Subcutaneous adipose tissue (tissue), 4 donors: ENCODE measurements around the gene AQP3. TPM values are rescaled to one million over a fixed set of nuclear protein-coding genes. Genes with fewer than 3 reads are reported as not detected.
"Not testable (repeated sequence)": the region's sequence is repeated elsewhere in the genome, so short reads cannot be mapped to it uniquely, and the experiment has no call there.

Experiments used
- small RNA-seq: library from RNA; depleted of rRNA; stranded (forward); fragments of <200 nt; gene quantifications from one replicate; pipeline ENCODE3, GENCODE V24; 2016
- total RNA-seq, 4 donors: library from RNA; depleted of rRNA; stranded (reverse); fragments of >200 nt; gene quantifications; one replicate each; pipeline ENCODE4 v1.1.0, GENCODE V29; 2016
- TF ChIP-seq, protein P1 (sequence below): fragments of 450-650 bp; IDR thresholded peaks from one replicate; pipeline ENCODE4 v1.5.1; 2016; ENCODE audit warnings: low read depth, mild to moderate bottlenecking, control low read depth, antibody characterized with exemption, moderate library complexity

The AQP3 gene
- total RNA-seq, 4 donors from 2014 or later, result 2.1 to 38.1 (median 10.2) TPM

DNA sequence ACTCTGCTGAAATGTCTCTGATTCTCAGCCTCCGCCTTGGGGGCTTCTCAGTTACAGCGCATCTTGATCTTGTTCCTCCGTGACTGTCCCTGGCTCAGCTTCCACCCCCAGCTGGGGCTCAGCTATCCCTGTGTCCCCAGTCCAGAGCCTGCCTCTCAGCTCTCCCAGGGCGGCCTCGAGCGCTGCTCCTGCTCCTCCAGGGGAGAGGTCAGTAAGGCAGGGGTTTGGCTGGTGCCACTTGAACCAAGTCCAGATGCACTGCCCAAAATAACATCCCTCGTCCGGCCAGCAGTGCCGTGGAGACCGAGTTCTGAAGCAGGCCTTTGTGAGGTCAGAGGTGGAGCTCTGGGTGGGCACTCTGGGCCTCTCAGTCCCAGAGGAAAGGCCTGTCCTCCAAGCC, 45.0 kb downstream of the AQP3 start, which contains the start of gene AQP7:
Gene AQP7 (minus strand): TSS at position 198 of the 400 bp plus-strand sequence. CDS start 1,306 bp downstream, outside the sequence.
- TF ChIP-seq, protein P1, sequence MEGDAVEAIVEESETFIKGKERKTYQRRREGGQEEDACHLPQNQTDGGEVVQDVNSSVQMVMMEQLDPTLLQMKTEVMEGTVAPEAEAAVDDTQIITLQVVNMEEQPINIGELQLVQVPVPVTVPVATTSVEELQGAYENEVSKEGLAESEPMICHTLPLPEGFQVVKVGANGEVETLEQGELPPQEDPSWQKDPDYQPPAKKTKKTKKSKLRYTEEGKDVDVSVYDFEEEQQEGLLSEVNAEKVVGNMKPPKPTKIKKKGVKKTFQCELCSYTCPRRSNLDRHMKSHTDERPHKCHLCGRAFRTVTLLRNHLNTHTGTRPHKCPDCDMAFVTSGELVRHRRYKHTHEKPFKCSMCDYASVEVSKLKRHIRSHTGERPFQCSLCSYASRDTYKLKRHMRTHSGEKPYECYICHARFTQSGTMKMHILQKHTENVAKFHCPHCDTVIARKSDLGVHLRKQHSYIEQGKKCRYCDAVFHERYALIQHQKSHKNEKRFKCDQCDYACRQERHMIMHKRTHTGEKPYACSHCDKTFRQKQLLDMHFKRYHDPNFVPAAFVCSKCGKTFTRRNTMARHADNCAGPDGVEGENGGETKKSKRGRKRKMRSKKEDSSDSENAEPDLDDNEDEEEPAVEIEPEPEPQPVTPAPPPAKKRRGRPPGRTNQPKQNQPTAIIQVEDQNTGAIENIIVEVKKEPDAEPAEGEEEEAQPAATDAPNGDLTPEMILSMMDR, result not testable (repeated sequence)

DNA sequence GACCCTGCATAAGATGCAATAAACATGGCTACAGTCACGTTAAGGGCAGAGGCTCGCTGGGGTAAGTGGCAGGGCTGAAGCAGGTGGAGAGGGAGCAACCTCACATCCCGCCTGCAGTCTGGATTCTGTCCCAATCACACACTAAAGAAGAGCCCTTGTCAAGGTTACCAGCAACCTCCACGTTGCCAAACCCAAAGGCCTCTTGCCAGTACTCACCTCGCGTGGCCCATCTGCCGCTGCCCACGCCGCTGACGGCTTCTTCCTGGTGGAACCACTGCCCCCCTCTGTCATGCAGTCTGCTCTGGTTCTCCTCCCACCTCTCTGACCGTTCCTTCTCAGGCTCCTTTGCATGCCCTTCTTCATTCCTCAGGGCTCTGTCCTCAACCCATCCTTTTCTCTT, 53.8 kb downstream of the AQP3 start:
- TF ChIP-seq, protein P1, result no peak

Small RNA genes within 50 kb of the gene (small RNA-seq; reads per million reads assigned to genes)
- gene AL356218.2, result not detected
- not detected for gene MIR6851

Other genes with a start within 250 kb of the AQP3 start
- not detected for gene SPINK4, start 207.4 kb downstream of the AQP3 start, total RNA-seq
- gene BAG1, start 182.9 kb downstream of the AQP3 start, total RNA-seq, result 10 to 100 TPM; 60.3 to 92.5 (median 77.8) TPM
- gene CHMP5, start 182.5 kb downstream of the AQP3 start, total RNA-seq, result 10 to 100 TPM; 55.9 to 72.4 (median 66.0) TPM
- 10 to 100 TPM; 33.5 to 43.2 (median 39.0) TPM for gene NFX1, start 157.1 kb downstream of the AQP3 start, total RNA-seq
- gene AQP7, start 45.0 kb downstream of the AQP3 start, total RNA-seq, result 100 to 1,000 TPM; 136 to 498 (median 197) TPM
- 10 to 100 TPM; 11.0 to 18.1 (median 14.9) TPM for gene NOL6, start 26.3 kb upstream of the AQP3 start, total RNA-seq
- not detected for gene ANKRD18B, start 76.7 kb upstream of the AQP3 start, total RNA-seq